HG02678 (cell line): ENCODE data around the gene KAT2A.

ENCODE experiments used
- ATAC-seq: cut with Tn5 transposase; IDR thresholded peaks from one replicate; pipeline ENCODE4 v1.9.1; 2021; ENCODE audit warnings: mild to moderate bottlenecking, moderate library complexity; ENCODE audit not compliant: unreplicated experiment

The KAT2A gene

DNA sequence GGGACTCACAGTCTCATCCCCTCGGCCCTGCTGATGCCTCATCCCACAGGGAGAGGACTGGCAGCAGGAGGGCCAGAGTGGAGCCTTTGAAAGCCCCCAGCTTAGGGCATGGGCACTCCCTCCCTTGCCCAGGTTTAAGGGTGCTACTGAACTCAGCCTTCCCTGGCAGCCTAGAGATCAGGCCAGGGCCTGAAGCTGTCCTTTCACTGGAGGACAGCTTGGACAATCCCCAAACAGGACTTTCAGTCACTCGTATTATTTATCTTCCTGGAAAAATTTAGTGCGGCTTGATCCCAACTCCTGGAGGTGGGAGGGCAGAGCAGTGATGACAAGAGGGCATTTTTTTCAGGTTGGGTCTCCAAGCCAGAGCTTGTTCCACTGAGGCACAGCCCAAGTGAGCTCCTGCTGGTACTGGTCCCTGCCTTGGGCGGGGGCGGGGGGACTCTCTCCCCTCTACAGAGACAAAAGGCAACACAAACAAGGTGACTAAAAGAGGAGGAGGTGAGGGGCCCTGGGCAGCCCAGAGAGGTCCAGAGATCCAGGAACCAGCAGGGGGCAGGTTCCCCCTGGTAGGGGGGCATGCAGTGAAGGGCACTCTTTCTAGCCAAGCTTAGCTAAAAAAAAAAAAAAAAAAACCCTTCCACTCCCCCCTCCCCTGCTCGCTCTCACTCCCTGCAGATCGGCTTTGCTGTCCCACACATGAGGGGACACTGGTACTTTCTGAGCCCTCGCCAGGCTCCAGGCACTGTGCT lies 24.6 kb downstream of the KAT2A start:
- ATAC-seq = no peak

DNA sequence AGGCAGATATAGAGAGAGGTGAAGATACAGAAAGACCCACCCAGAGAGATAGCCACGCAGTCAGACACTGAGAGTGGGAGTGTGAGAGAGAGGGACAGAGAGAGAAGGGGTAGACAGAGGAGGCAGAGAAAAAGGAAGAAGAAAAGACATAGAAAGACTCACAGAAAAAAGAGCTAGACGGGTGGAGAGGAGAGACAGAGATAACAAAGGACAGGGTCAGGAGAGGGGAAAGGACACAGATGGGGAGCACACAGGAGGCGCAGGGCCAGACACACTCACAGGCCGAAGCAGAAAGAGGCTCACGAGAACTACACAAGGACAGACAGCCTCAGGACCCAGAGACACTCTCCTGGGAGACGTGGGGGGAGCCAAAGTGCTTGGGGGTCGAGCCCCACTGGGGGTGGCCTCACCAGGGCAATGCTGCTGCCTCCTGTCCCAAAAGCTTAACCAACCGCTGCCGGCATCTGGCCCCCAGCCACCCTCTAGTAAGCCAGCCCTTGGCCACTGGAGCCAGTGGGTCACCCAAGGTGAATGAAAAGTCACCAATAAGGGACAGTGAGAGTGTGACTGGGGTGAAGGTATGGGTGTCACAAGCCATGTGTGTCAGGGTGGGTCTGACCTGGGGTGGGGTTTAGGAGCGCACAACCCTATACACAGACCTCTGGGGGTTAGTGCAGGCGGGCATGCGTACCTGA lies 26.6 kb downstream of the KAT2A start:
- ATAC-seq = no peak

- ATAC-seq = no peak
Measured at GRCh38 chr17:42092939-42093338, 28.2 kb downstream of the KAT2A start.

GRCh38 chr17:42090964-42091790 lies 30.0 kb downstream of the KAT2A start:
- no peak for ATAC-seq

- no peak for ATAC-seq
Measured at GRCh38 chr17:42088736-42089135, 32.4 kb downstream of the KAT2A start.

DNA sequence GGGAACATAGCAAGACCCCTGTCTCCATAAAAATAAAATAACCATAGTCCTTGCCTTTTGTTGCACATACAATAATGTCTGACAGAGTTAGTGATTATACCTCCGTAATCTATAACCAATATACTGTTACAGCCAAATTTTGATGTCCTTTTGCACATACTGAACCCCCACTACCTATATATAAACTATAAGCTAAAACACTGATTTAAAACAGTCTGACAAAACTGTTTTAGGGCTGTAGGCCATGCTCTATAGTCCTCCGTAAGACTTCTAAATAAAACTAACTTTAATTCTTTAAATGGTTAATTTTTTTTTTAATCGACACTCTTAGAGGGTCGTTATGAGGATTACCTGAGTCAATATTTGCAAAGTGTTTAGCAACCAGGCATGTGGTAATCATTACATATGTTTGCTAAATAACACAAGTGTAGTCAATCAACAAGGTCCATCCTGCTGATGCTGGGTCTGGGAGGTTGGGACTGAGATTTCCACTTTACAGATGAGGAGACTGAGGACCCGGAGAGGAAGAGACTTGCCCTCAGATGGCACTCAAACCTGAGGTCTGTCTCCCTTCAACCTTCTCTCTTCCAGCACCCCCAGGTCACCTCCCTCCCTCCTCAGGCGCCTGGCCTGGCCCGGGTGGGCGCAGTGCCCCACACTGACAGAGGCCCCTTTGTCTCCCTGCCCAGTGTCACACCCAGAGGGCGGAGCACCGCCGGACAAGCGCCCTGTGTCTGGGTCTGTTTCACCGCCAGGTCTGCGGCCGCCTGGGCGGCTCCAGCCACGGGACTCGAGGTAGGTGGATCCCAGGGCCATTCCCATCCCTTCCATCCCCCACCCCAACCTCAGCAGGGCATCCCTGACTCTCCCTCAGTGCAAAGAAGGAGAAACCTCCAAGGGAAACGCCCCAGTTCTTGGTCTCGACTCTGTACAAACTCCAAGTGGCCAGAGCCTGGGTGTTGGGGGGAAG lies 33.1 kb downstream of the KAT2A start:
- ATAC-seq = no peak

DNA sequence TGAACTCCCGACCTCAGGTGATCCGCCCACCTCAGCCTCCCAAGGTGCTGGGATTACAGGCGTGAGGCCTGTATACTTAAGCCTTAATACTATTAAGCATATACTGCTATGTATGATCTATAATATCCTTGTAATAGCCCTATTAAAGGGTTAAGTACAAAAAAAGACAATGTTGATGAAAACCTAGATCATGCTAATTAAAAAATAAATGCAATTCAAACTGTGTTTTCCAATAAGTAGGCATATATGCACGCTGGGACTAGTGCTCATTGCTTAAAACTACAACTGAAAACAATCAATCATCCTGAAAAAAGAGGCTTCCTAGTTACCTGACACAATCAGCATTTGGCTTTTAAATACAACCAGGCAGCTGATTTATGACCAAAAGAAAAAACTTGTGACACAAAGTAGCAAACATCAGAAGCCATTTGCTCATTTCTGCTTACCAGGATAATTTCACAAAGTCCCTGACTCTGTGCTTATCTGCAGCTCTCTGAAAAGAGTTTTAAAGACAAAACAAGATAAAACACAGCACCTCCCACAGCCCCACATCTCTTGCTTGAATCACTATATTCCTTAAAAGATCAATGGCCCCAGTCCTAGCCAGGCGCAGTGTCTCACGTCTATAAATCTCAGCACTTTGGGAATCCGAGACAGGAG lies 34.0 kb downstream of the KAT2A start:
- ATAC-seq = no peak

GRCh38 chr17:42081516-42082129 lies 39.5 kb downstream of the KAT2A start:
- no peak for ATAC-seq

- ATAC-seq = no peak
Measured at GRCh38 chr17:42079541-42079940, 41.6 kb downstream of the KAT2A start.

DNA sequence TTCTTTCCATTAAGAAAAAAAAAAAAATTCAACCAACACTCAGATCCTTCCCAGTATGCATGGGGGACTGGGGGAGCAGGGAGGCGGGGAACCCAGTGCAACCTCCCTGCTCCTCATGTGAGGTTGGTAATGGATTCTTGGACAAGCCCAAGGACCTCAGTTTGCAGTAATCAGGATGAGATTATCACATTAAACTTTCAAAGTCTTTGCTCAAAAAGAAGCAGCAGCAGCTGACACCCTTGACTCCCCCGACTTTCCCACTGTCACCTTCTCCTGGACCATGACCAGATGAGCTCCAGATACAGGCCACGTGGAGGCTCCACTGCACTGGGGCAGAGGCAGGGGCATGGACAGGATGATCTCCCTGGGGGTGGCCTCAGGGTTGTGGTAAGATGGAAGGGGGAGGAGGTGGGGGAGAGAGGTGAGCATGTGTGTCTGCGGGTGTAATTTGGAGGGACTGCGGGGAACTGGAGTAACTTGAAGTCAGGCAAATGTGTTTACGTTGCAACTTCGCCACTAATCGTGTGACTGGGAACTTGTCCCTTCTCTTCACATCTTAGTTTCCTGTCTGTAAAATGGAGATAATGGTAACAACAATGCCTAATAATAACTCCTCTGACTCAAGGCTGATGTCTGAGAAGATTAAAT lies 42.6 kb downstream of the KAT2A start:
- no peak for ATAC-seq

- no peak for ATAC-seq
Measured at GRCh38 chr17:42077755-42078154, 43.4 kb downstream of the KAT2A start.

DNA sequence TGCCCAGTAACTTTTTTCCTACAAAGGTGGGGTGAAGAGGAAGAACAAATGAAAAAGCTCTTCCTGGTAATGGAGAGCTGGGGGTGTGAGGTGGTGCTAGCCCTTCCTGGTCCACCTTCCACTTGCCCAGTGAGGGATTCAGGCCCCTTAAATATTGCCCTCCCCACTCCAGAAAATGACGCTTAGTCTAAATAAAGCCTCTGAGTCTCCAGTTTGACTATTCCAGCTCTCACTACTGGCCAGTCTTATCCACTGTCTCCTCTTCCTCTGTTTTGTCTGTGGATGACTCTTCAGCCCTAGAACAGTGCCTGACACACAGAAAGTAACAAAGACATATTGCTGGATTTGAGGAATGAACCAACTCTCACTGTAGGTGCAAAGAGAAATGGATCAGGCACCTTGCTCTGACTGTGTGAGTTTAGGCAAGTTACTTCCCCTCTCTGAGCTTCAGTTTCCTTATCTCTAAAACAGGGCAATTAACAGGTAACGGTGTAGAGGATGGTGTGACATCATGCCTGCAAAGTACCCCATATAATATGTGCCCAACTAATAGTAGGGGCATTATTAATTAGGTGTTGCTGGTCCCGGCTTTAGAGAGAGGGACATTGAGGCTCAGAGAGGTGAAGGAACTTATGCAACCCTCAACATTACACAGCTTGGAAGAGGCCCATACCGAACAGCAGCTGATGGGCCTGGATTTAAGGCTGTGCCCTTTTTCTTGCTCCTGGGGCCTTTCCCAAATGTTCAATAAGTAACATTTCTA lies 44.2 kb downstream of the KAT2A start:
- ATAC-seq = no peak

DNA sequence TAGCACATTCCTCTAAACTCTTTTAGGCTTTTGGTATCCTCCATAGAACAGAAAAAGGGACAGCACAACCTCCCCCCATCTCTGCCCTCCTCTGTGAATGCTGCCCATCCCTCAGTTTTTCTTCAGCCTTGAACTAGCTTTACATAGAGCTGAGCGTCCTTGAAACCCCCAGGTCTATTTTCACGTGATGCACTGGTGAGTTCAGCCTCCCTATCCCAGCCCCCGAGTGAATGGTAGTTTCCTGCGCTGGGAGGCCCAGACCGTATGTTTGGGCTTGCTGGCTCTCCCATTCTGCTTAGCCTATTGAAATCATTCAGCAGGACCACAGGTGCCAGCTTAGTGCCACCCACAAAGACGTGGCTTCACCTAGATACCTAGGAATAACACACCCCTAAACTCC lies 45.4 kb downstream of the KAT2A start:
- ATAC-seq = no peak

GRCh38 chr17:42072323-42073187 lies 48.6 kb downstream of the KAT2A start:
- ATAC-seq = no peak

GRCh38 chr17:42071810-42072209 lies 49.4 kb downstream of the KAT2A start:
- ATAC-seq = no peak

DNA sequence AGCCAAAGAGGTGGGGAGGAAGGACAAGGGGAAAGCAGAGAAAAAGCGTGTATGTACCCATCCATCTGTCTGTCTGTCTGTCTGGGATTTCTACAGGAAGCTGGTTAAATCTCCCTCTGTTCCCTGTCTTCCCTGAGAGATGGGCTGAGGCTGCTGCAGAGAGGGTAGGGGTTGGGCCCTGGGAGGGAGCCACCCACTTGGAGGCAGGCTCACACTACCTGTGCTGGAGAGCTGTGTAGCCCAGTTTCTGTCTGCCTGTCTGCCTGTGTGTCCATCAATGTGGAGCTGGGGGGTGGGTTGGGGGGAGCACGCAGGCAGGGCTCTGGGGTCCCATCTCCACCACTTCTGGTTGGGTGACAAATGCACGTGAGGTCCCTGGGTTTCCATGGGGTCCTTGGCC lies 52.2 kb downstream of the KAT2A start:
- ATAC-seq = no peak

DNA sequence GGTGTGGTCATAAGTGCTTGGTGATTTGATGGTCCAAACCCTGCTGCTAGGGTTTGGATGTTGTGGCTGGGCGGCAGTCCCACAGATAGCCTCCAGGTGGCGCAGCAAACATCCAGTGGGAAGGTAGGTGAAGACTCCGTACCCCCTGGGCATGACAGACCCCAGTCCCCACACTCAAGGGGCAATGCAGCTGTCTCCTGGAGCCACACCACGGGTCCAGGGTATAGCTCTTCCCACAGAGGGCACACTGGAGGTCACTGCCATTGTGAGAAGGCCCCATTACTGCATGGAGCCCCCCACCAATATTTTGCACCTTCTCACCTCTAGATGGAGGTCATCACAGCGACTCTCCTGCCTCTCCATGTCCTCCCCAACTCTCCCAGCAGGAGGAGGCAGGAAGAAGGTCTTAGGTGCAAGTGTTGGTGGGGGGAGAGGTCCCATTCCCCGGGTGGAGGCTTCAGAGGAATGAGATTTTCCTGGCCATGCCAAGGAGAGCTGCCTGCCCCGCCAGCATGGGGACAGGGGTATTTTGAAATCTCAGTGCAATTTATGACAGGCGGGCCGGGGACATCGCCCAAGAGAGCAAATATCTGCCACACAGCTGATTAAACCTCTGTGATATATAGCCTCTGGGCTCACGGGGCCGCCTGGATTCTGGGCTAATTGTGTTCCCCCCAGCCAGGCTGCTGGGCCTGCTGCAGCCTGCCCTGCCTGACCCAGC lies 53.6 kb downstream of the KAT2A start:
- ATAC-seq = no peak
